ENCODE data around the gene RELT.

- TF ChIP-seq CTCF (conservative IDR thresholded peaks at IDR 0.05) (no peak), EZH2 (IDR thresholded peaks at IDR 0.05; ENCODE audit: low read depth) (no peak)
These were observed 23.4 kb downstream of the RELT start for GRCh38 chr11:73399636-73400035.
